WTC11 (cell line): ENCODE measurements around the gene ZNF774. TPM values are rescaled to one million over a fixed set of nuclear protein-coding genes. Genes with fewer than 3 reads are reported as not detected.
"Not testable (repeated sequence)": the region's sequence is repeated elsewhere in the genome, so short reads cannot be mapped to it uniquely, and the experiment has no call there.

Source experiments
- ATAC-seq: fragments of 200-7000 bp; cut with Tn5 transposase; 2 replicates; pipeline ENCODE4 v1.10.0; 2021; ENCODE audit warnings: mild to moderate bottlenecking, moderate library complexity
- CTCF ChIA-PET: fragments of 300-600 bp; sonication (Branson Sonifier 250); formaldehyde crosslinking; loops from one replicate; lab custom pipeline; 2021; ENCODE audit warnings: antibody characterized with exemption; lab: Charles Lee
- POLR2A ChIA-PET: fragments of 350-600 bp; sonication (Branson Sonifier 250); formaldehyde crosslinking; loops from one replicate; lab custom pipeline; 2021; ENCODE audit warnings: antibody characterized with exemption; lab: Charles Lee
- DNase-seq: peaks from one replicate; pipeline ENCODE4 v3.0.0; 2021; ENCODE audit warnings: low spot score
- H3K27ac Mint-ChIP-seq: 2 replicates; pipeline ENCODE4 v1.8.0; 2021; ENCODE audit warnings: mixed read lengths
- H3K27me3 Mint-ChIP-seq: 2 replicates; pipeline ENCODE4 v1.8.0; 2021; ENCODE audit warnings: low read depth, mild to moderate bottlenecking, moderate library complexity, mixed read lengths
- H3K36me3 Mint-ChIP-seq: 2 replicates; pipeline ENCODE4 v1.8.0; 2021; ENCODE audit warnings: mixed read lengths
- H3K4me1 Mint-ChIP-seq: 2 replicates; pipeline ENCODE4 v1.8.0; 2022; ENCODE audit warnings: mixed read lengths
- H3K4me3 Mint-ChIP-seq: 2 replicates; pipeline ENCODE4 v1.8.0; 2021; ENCODE audit warnings: mild to moderate bottlenecking, moderate library complexity, mixed read lengths
- H3K9me3 Mint-ChIP-seq: 2 replicates; pipeline ENCODE4 v1.8.0; 2021; ENCODE audit warnings: mixed read lengths
- AR ChIP-seq: fragments of 250-450 bp; sonication (Bioruptor Pico); IDR thresholded peaks from 2 replicates; pipeline ENCODE4 v1.9.0; 2021; ENCODE audit warnings: mild to moderate bottlenecking
- MXD4 ChIP-seq: fragments of 250-450 bp; sonication (Bioruptor Pico); IDR thresholded peaks from 2 replicates; pipeline ENCODE4 v1.8.0; 2021; ENCODE audit warnings: mild to moderate bottlenecking, moderate library complexity, borderline replicate concordance
- NFE2L1 ChIP-seq: sonication (generic); formaldehyde crosslinking; IDR thresholded peaks from 2 replicates; pipeline ENCODE4 v1.8.1; 2023; ENCODE audit warnings: missing genetic modification reagents
- PRDM15 ChIP-seq: sonication (generic); formaldehyde crosslinking; IDR thresholded peaks from 2 replicates; pipeline ENCODE4 v1.8.0; 2022; ENCODE audit warnings: missing genetic modification reagents
- USF2 ChIP-seq: sonication (generic); formaldehyde crosslinking; IDR thresholded peaks from 2 replicates; pipeline ENCODE4 v1.8.1; 2023; ENCODE audit warnings: mild to moderate bottlenecking, missing genetic modification reagents, moderate library complexity
- ZNF317 ChIP-seq: sonication (generic); formaldehyde crosslinking; IDR thresholded peaks from 2 replicates; pipeline ENCODE4 v1.8.1; 2023; ENCODE audit warnings: low read depth, mild to moderate bottlenecking, moderate library complexity, missing genetic modification reagents, borderline replicate concordance
- ZNF532 ChIP-seq: fragments of 250-450 bp; sonication (Bioruptor Pico); IDR thresholded peaks from 2 replicates; pipeline ENCODE4 v1.9.0; 2021; ENCODE audit warnings: mild to moderate bottlenecking, borderline replicate concordance
- ZSCAN18 ChIP-seq: fragments of 250-450 bp; sonication (Bioruptor Pico); IDR thresholded peaks from 2 replicates; pipeline ENCODE4 v2.1.2; 2022; ENCODE audit warnings: mild to moderate bottlenecking, moderate library complexity
- total RNA-seq: library from RNA; stranded (reverse); gene quantifications from 3 replicates; pipeline ENCODE4 v1.2.3, GENCODE V29; 2021

The ZNF774 gene
- total RNA-seq, 1 experiment from 2014 or later, result 2.6 TPM

GRCh38 chr15:90344662-90345061, 7.4 kb upstream of the ZNF774 start (continued):
- TF ChIP-seq ZSCAN18, result no peak
- no peak for TF ChIP-seq ZNF532
- TF ChIP-seq MXD4, result no peak
- no peak for TF ChIP-seq PRDM15 (CRISPR knock-in tag)
- no peak for TF ChIP-seq NFE2L1 (CRISPR knock-in tag)

GRCh38 chr15:90345857-90346256, 6.2 kb upstream of the ZNF774 start:
- peak; percentile 46; the same call in 1 of the 2 replicates for ATAC-seq
- Mint-ChIP-seq H3K9me3 (no peaks in the 10 kb centered on the region), H3K27me3 (no peaks in the 10 kb centered on the region; the same call in 1 of the 2 replicates), H3K4me3 (no peak overlapping the region), H3K4me1 (no peaks in the 10 kb centered on the region), H3K36me3 (no peaks in the 10 kb centered on the region), H3K27ac (no peak overlapping the region)
- ChIA-PET CTCF (interaction anchor here (1.0 kb wide), 3 partner anchors 26 to 136 kb away, joined by 4 read pairs; no protein-coding TSS in a partner anchor), POLR2A (no interaction called here)
- peak; percentile 21; the same call in 1 of the 2 replicates for TF ChIP-seq USF2 (CRISPR knock-in tag)
- TF ChIP-seq AR (CRISPR knock-in tag), result no peak
- no peak for TF ChIP-seq ZNF317 (CRISPR knock-in tag)
- TF ChIP-seq ZNF532, result no peak
- no peak for DNase-seq

- H3K4me3 Mint-ChIP-seq, DNase-seq, POLR2A ChIA-PET, H3K4me1 Mint-ChIP-seq, H3K27ac Mint-ChIP-seq, H3K27me3 Mint-ChIP-seq, ATAC-seq, H3K36me3 Mint-ChIP-seq, H3K9me3 Mint-ChIP-seq: not testable (repeated sequence)
- CTCF ChIA-PET, result interaction anchor here (1.0 kb wide), 1 partner anchor 135 kb away, joined by 3 read pairs; no protein-coding TSS in a partner anchor
Observed at GRCh38 chr15:90347431-90348065, 4.5 kb upstream of the ZNF774 start.
